ENCODE results near the gene SLC20A1. TPM values are rescaled to one million over a fixed set of nuclear protein-coding genes. Genes with fewer than 3 reads are reported as not detected.

The SLC20A1 gene
- total RNA-seq, 1 experiment from 2014 or later = 123 TPM

DNA sequence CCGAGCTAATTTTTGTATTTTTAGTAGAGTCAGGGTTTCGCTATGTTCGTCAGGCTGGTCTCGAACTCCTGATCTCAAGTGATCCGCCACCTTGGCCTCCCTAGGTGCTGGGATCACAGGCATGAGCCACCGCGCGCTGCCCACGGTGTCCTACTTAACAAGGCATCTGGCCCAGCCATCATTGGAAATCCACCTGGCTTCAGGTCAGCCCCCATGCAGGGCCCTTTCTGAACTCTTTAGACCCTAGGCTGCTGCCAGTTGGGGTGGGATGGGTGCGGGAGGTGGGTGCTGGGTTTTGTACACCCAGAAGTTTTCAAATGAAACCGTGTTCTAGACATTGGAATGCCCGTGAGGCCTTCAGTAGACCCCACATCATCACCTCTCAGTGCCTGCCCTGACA, 48.4 kb downstream of the SLC20A1 start:
- H3K79me2 ChIP-seq (ENCODE audit: insufficient read depth, low read length) = no peaks in the 10 kb centered on the region
- H4K91ac ChIP-seq (ENCODE audit: insufficient read length, low read depth, low read length) = no peak overlapping the region
- H3K27me3 ChIP-seq (ENCODE audit: insufficient read depth, low read length) = no peaks in the 10 kb centered on the region
- no peaks in the 10 kb centered on the region for H3K9me3 ChIP-seq (ENCODE audit: control insufficient read depth, low read depth, low read length)
- H3K4me2 ChIP-seq (ENCODE audit: insufficient read depth, insufficient read length, low read length) = no peak overlapping the region
- no peak for DNase-seq
- no peaks in the 10 kb centered on the region for H3K79me1 ChIP-seq (ENCODE audit: insufficient read depth, low read depth, low read length, poor library complexity, severe bottlenecking)
- no CpG with 5 or more reads among the region's 12 CpGs for WGBS (ENCODE audit: extremely low coverage, insufficient read length, low lambda C conversion rate)
- no peak overlapping the region for H3K9ac ChIP-seq (ENCODE audit: extremely low read depth, insufficient read length, low read length)
- H3K14ac ChIP-seq (ENCODE audit: insufficient read depth, low read length) = no peak overlapping the region; the same call in 1 of the 2 replicates
- no peak overlapping the region for H2BK5ac ChIP-seq (ENCODE audit: insufficient read length, low read length)
- H3K23ac ChIP-seq (ENCODE audit: insufficient read length, low read depth, low read length) = no peak overlapping the region
- no peak overlapping the region for H2BK15ac ChIP-seq (ENCODE audit: low read depth, low read length)
- no peaks in the 10 kb centered on the region; the same call in 1 of the 2 replicates for H3K27me3 Mint-ChIP-seq (ENCODE audit: low read depth)
- H3K56ac ChIP-seq (ENCODE audit: insufficient read length, low read depth, low read length) = no peak overlapping the region
- H3K27ac Mint-ChIP-seq = no peak overlapping the region
- no peak overlapping the region for H2AK5ac ChIP-seq (ENCODE audit: insufficient read length, low read length)
- H3K4me1 ChIP-seq (ENCODE audit: insufficient read depth, low read length) = peaks cover 2% of the 10 kb centered on the region; the same call in 1 of the 2 replicates
- H2BK12ac ChIP-seq (ENCODE audit: insufficient read length, low read depth, low read length) = no peak overlapping the region
- no peak overlapping the region for H3T11ph ChIP-seq (ENCODE audit: low read length)
- H3K4me3 Mint-ChIP-seq = no peak overlapping the region
- no peaks in the 10 kb centered on the region for H3K23me2 ChIP-seq (ENCODE audit: insufficient read length, low read depth, low read length, poor library complexity, severe bottlenecking)
- H2BK120ac ChIP-seq (ENCODE audit: low read depth, low read length, poor library complexity, severe bottlenecking) = no peak overlapping the region
- H2AFZ ChIP-seq (ENCODE audit: low read length) = no peak overlapping the region
- no peaks in the 10 kb centered on the region for H4K20me1 ChIP-seq (ENCODE audit: control insufficient read depth, insufficient read depth, insufficient read length)
- H3K18ac ChIP-seq (ENCODE audit: insufficient read length, low read depth, low read length) = no peak overlapping the region
- H3K4me1 Mint-ChIP-seq = peaks cover 8% of the 10 kb centered on the region in 2 experiments
- TF ChIP-seq, protein P1, sequence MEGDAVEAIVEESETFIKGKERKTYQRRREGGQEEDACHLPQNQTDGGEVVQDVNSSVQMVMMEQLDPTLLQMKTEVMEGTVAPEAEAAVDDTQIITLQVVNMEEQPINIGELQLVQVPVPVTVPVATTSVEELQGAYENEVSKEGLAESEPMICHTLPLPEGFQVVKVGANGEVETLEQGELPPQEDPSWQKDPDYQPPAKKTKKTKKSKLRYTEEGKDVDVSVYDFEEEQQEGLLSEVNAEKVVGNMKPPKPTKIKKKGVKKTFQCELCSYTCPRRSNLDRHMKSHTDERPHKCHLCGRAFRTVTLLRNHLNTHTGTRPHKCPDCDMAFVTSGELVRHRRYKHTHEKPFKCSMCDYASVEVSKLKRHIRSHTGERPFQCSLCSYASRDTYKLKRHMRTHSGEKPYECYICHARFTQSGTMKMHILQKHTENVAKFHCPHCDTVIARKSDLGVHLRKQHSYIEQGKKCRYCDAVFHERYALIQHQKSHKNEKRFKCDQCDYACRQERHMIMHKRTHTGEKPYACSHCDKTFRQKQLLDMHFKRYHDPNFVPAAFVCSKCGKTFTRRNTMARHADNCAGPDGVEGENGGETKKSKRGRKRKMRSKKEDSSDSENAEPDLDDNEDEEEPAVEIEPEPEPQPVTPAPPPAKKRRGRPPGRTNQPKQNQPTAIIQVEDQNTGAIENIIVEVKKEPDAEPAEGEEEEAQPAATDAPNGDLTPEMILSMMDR (conservative IDR thresholded peaks at IDR 0.05) = no peak
- H3K9me3 Mint-ChIP-seq = no peaks in the 10 kb centered on the region
- no peak overlapping the region for H3K4ac ChIP-seq (ENCODE audit: low read depth, low read length)
- no peaks in the 10 kb centered on the region for H3K36me3 Mint-ChIP-seq (ENCODE audit: insufficient read depth in 1 of 3, low read depth in 3 of 3)
- no peak overlapping the region for H4K5ac ChIP-seq (ENCODE audit: insufficient read length, low read depth, low read length)
- H2BK20ac ChIP-seq (ENCODE audit: low read depth, low read length, poor library complexity, severe bottlenecking) = no peak overlapping the region
- no peak overlapping the region for H4K8ac ChIP-seq (replicated peaks; ENCODE audit: insufficient read length, low read depth, low read length)
- H3K27ac ChIP-seq (ENCODE audit: insufficient read length, low read depth, low read length) = no peak overlapping the region

Measured in H9 (cell line).